HEK293T (cell line): ENCODE data around the gene PTPRA.

Source experiments
- ELF4 ChIP-seq: fragments of 450-650 bp; IDR thresholded peaks from 2 replicates; pipeline ENCODE4 v1.6.1; 2017; ENCODE audit warnings: antibody characterized with exemption
- SP1 ChIP-seq: fragments of 450-650 bp; IDR thresholded peaks from 2 replicates; pipeline ENCODE4 v1.6.1; 2017

- TF ChIP-seq ELF4 (no peak), SP1 (no peak)
These were observed 3.9 kb upstream of the PTPRA start for GRCh38 chr20:2869381-2869780.
